ENCODE measurements around the gene INPP5A.

DNA sequence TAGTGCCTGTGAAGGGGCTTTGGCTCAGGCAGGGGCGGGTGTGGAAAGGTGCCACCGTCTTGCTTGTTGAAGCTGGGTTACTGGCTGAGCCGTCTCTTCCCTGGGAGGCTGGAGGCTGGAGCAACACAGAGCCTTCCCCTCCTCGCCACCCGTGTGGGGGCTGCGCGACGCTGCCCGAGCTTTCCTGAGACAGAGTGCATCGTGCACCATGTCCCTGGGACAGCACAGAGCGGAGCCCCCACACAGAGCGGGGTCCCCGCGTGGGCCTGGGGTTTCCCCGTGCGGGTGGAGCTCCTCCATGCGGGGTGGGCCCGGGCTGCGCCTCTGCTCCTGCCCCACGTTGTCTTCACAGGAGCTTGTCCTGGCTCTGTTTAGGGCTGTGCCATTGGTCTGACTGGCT, 69.9 kb downstream of the INPP5A start:
- TF ChIP-seq, protein P1, sequence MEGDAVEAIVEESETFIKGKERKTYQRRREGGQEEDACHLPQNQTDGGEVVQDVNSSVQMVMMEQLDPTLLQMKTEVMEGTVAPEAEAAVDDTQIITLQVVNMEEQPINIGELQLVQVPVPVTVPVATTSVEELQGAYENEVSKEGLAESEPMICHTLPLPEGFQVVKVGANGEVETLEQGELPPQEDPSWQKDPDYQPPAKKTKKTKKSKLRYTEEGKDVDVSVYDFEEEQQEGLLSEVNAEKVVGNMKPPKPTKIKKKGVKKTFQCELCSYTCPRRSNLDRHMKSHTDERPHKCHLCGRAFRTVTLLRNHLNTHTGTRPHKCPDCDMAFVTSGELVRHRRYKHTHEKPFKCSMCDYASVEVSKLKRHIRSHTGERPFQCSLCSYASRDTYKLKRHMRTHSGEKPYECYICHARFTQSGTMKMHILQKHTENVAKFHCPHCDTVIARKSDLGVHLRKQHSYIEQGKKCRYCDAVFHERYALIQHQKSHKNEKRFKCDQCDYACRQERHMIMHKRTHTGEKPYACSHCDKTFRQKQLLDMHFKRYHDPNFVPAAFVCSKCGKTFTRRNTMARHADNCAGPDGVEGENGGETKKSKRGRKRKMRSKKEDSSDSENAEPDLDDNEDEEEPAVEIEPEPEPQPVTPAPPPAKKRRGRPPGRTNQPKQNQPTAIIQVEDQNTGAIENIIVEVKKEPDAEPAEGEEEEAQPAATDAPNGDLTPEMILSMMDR (IDR thresholded peaks at IDR 0.05; ENCODE audit: insufficient read depth, low read length), result no peak
- TF ChIP-seq POLR2AphosphoS5 (IDR thresholded peaks at IDR 0.05; ENCODE audit: low read depth), result no peak
